WTC11 (cell line): Measurements from ENCODE around the gene PES1.

Experiments used
- ESRRA ChIP-seq: sonication (generic); formaldehyde crosslinking; IDR thresholded peaks from 2 replicates; pipeline ENCODE4 v1.8.1; 2022; ENCODE audit warnings: mild to moderate bottlenecking, missing genetic modification reagents, borderline replicate concordance
- FOXJ3 ChIP-seq: sonication (generic); formaldehyde crosslinking; IDR thresholded peaks from 2 replicates; pipeline ENCODE4 v1.9.0; 2021; ENCODE audit warnings: missing genetic modification reagents, mild to moderate bottlenecking, borderline replicate concordance
- MAX ChIP-seq: sonication (generic); formaldehyde crosslinking; IDR thresholded peaks from 2 replicates; pipeline ENCODE4 v1.8.0; 2022; ENCODE audit warnings: mild to moderate bottlenecking, missing genetic modification reagents
- MXD4 ChIP-seq: fragments of 250-450 bp; sonication (Bioruptor Pico); IDR thresholded peaks from 2 replicates; pipeline ENCODE4 v1.8.0; 2021; ENCODE audit warnings: mild to moderate bottlenecking, moderate library complexity, borderline replicate concordance
- NFE2L1 ChIP-seq: sonication (generic); formaldehyde crosslinking; IDR thresholded peaks from 2 replicates; pipeline ENCODE4 v1.8.1; 2023; ENCODE audit warnings: missing genetic modification reagents
- PRDM15 ChIP-seq: sonication (generic); formaldehyde crosslinking; IDR thresholded peaks from 2 replicates; pipeline ENCODE4 v1.8.0; 2022; ENCODE audit warnings: missing genetic modification reagents
- RELA ChIP-seq: sonication (generic); formaldehyde crosslinking; IDR thresholded peaks from 2 replicates; pipeline ENCODE4 v1.8.1; 2022; ENCODE audit warnings: missing genetic modification reagents, mild to moderate bottlenecking, borderline replicate concordance
- SP1 ChIP-seq: sonication (generic); formaldehyde crosslinking; conservative IDR thresholded peaks from 2 replicates; pipeline ENCODE4 v1.8.1; 2022; ENCODE audit warnings: missing genetic modification reagents
- TP53 ChIP-seq: sonication (generic); formaldehyde crosslinking; IDR thresholded peaks from 2 replicates; pipeline ENCODE4 v1.8.1; 2023; ENCODE audit warnings: mild to moderate bottlenecking, missing genetic modification reagents
- TF ChIP-seq, protein P1 (sequence below): fragments of 200-600 bp; IDR thresholded peaks from 2 replicates; pipeline ENCODE4 v1.8.0; 2022; ENCODE audit warnings: antibody characterized with exemption
- TF ChIP-seq, protein P2 (sequence below): sonication (generic); formaldehyde crosslinking; IDR thresholded peaks from 2 replicates; pipeline ENCODE4 v1.8.1; 2023; ENCODE audit warnings: mild to moderate bottlenecking, moderate library complexity, missing genetic modification reagents
- TF ChIP-seq, protein P3 (sequence below): sonication (generic); formaldehyde crosslinking; IDR thresholded peaks from 2 replicates; pipeline ENCODE4 v1.8.0; 2022; ENCODE audit warnings: mild to moderate bottlenecking, missing genetic modification reagents
- TF ChIP-seq, protein P4 (sequence below): sonication (generic); formaldehyde crosslinking; IDR thresholded peaks from 2 replicates; pipeline ENCODE4 v1.8.1; 2022; ENCODE audit warnings: low read depth, mild to moderate bottlenecking, moderate library complexity, missing genetic modification reagents, borderline replicate concordance
- TF ChIP-seq, protein P5 (sequence below): fragments of 250-450 bp; sonication (Bioruptor Pico); IDR thresholded peaks from 2 replicates; pipeline ENCODE4 v1.9.0; 2021; ENCODE audit warnings: mild to moderate bottlenecking

DNA sequence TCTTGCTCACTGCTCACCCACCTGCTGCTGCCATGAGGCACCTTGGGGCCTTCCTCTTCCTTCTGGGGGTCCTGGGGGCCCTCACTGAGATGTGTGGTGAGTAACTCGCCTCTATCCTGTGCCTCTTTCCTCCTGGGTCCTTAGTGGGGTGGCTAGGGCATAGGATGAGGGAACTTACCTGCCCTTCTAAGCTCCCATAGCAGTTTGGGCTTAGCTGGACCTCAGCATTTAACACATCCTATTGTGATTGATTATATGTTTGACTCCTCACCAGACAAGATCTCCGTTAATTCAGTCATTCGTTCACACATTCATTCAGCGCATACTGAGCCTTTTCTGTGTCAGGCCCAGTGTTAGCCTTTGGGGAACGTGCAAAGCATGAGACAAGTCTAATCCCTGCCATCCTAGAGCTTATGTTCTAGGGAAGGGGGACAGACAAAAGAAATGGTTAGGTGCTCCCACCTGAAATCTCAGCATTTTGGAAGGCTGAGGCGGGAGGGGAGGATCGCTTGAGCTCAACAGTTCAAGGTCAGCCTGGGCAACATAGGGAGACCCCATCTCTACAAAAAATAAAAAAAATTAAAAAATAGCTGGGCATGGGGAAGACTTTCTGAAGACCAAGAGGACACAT, 15.7 kb upstream of the PES1 start:
- TF ChIP-seq NFE2L1: no peak
- TF ChIP-seq, protein P1, sequence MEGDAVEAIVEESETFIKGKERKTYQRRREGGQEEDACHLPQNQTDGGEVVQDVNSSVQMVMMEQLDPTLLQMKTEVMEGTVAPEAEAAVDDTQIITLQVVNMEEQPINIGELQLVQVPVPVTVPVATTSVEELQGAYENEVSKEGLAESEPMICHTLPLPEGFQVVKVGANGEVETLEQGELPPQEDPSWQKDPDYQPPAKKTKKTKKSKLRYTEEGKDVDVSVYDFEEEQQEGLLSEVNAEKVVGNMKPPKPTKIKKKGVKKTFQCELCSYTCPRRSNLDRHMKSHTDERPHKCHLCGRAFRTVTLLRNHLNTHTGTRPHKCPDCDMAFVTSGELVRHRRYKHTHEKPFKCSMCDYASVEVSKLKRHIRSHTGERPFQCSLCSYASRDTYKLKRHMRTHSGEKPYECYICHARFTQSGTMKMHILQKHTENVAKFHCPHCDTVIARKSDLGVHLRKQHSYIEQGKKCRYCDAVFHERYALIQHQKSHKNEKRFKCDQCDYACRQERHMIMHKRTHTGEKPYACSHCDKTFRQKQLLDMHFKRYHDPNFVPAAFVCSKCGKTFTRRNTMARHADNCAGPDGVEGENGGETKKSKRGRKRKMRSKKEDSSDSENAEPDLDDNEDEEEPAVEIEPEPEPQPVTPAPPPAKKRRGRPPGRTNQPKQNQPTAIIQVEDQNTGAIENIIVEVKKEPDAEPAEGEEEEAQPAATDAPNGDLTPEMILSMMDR: no peak
- TF ChIP-seq, protein P2, sequence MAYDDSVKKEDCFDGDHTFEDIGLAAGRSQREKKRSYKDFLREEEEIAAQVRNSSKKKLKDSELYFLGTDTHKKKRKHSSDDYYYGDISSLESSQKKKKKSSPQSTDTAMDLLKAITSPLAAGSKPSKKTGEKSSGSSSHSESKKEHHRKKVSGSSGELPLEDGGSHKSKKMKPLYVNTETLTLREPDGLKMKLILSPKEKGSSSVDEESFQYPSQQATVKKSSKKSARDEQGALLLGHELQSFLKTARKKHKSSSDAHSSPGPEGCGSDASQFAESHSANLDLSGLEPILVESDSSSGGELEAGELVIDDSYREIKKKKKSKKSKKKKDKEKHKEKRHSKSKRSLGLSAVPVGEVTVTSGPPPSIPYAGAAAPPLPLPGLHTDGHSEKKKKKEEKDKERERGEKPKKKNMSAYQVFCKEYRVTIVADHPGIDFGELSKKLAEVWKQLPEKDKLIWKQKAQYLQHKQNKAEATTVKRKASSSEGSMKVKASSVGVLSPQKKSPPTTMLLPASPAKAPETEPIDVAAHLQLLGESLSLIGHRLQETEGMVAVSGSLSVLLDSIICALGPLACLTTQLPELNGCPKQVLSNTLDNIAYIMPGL: no peak
- no peak for TF ChIP-seq SP1 (CRISPR knock-in tag)
- TF ChIP-seq FOXJ3 (CRISPR knock-in tag): no peak
- no peak for TF ChIP-seq RELA (CRISPR knock-in tag)
- no peak for TF ChIP-seq MXD4 (CRISPR knock-in tag)
- TF ChIP-seq, protein P3, sequence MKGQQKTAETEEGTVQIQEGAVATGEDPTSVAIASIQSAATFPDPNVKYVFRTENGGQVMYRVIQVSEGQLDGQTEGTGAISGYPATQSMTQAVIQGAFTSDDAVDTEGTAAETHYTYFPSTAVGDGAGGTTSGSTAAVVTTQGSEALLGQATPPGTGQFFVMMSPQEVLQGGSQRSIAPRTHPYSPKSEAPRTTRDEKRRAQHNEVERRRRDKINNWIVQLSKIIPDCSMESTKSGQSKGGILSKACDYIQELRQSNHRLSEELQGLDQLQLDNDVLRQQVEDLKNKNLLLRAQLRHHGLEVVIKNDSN: no peak
- TF ChIP-seq TP53 (CRISPR knock-in tag): no peak
- TF ChIP-seq ESRRA (CRISPR knock-in tag): no peak
- no peak for TF ChIP-seq PRDM15
- TF ChIP-seq, protein P4, sequence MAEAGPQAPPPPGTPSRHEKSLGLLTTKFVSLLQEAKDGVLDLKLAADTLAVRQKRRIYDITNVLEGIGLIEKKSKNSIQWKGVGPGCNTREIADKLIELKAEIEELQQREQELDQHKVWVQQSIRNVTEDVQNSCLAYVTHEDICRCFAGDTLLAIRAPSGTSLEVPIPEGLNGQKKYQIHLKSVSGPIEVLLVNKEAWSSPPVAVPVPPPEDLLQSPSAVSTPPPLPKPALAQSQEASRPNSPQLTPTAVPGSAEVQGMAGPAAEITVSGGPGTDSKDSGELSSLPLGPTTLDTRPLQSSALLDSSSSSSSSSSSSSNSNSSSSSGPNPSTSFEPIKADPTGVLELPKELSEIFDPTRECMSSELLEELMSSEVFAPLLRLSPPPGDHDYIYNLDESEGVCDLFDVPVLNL: no peak
- TF ChIP-seq MAX (CRISPR knock-in tag): no peak
- TF ChIP-seq, protein P5, sequence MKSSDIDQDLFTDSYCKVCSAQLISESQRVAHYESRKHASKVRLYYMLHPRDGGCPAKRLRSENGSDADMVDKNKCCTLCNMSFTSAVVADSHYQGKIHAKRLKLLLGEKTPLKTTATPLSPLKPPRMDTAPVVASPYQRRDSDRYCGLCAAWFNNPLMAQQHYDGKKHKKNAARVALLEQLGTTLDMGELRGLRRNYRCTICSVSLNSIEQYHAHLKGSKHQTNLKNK (CRISPR knock-in tag): no peak
